ENCODE results near the gene ATF5.

ATF5 gene

GRCh38 chr19:49973987-49974386 is 45.0 kb downstream of the ATF5 start:
- H3K27ac ChIP-seq: no peak overlapping the region
- TF ChIP-seq CTCF (conservative IDR thresholded peaks at IDR 0.05; ENCODE audit: low read depth): no peak
- ChIA-PET POLR2A (ENCODE audit: low non-redundant PET) (no interaction called here), CTCF (no interaction called here)
- DNase-seq (ENCODE audit: low spot score): no peak

- ChIA-PET CTCF (interaction anchor here (0.6 to 0.9 kb wide), 4 partner anchors 9 to 50 kb away, joined by 3 to 6 read pairs (median 3); partner anchors contain the start of gene VRK3), POLR2A (ENCODE audit: low non-redundant PET) (no interaction called here)
- H3K27ac ChIP-seq: no peak overlapping the region
- TF ChIP-seq CTCF (conservative IDR thresholded peaks at IDR 0.05; ENCODE audit: low read depth): no peak
- DNase-seq (ENCODE audit: low spot score): no peak
These were observed 46.0 kb downstream of the ATF5 start for GRCh38 chr19:49975051-49975450.

- no peak for DNase-seq (ENCODE audit: low spot score)
- ChIA-PET CTCF (interaction anchor here (0.6 to 0.8 kb wide), 2 partner anchors 39 to 878 kb away, joined by 3 to 4 read pairs; no protein-coding TSS in a partner anchor), POLR2A (ENCODE audit: low non-redundant PET) (no interaction called here)
- TF ChIP-seq CTCF (conservative IDR thresholded peaks at IDR 0.05; ENCODE audit: low read depth): no peak
- H3K27ac ChIP-seq: no peak overlapping the region
These were observed 47.5 kb downstream of the ATF5 start for GRCh38 chr19:49976496-49976895.

DNA sequence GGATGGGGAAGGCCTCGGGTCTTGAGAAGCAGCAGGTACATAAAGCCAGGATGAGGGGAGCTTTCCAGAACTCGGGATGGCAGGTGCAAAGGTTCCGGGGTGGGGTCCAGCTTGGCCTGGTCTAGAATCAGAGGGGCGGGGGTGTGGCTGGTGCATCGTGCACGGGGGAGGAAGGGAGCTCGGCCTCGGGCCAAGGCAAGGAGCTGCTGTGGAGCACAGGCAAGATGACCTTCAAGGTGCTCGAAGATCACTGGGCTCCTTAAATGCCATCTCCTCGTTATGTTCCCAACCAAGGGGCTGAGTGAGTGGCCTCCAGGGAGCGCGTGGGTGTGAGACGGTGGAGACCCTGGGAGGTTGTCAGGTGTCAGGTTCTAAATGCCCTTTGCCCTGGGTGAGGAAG is 48.1 kb downstream of the ATF5 start:
- CTCF ChIA-PET: no interaction called here
- TF ChIP-seq CTCF (conservative IDR thresholded peaks at IDR 0.05; ENCODE audit: low read depth): no peak
- POLR2A ChIA-PET (ENCODE audit: low non-redundant PET): no interaction called here
- no peak overlapping the region for H3K27ac ChIP-seq
- DNase-seq (ENCODE audit: low spot score): no peak

GRCh38 chr19:49977881-49978280 is 48.9 kb downstream of the ATF5 start:
- ChIA-PET POLR2A (ENCODE audit: low non-redundant PET) (no interaction called here), CTCF (no interaction called here)
- no peak overlapping the region for H3K27ac ChIP-seq
- no peak for DNase-seq (ENCODE audit: low spot score)
- TF ChIP-seq CTCF (conservative IDR thresholded peaks at IDR 0.05; ENCODE audit: low read depth): no peak

DNA sequence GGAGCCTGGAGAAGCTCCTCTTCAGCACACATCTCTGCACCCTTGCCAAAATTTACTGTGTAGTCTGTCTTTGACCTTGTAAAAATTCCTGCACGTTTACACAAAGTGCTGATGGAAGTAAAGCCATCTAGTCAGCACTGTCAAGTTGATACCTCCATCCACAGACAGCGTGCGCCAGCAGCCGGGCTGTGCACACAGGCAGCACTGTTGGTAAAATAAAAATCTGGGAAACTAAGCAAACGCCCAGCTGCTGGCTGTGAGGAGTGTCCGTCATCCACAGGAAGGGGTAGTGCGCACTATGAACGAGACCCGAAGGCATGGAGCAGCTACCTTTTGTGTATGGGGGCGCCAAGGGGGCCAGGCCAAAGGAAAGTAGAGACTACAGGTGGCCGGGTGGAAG is 49.3 kb downstream of the ATF5 start:
- CTCF ChIA-PET: no interaction called here
- POLR2A ChIA-PET (ENCODE audit: low non-redundant PET): no interaction called here
- DNase-seq (ENCODE audit: low spot score): no peak
- H3K27ac ChIP-seq: no peak overlapping the region
- TF ChIP-seq CTCF (conservative IDR thresholded peaks at IDR 0.05; ENCODE audit: low read depth): no peak

Measured in RWPE1 (cell line).